LNCaP clone FGC (cell line): Measurements from ENCODE around the gene TBX2.

Source experiments
- DNase-seq: peaks from one replicate; pipeline ENCODE4 v3.0.0-alpha.2; 2011; ENCODE audit warnings: low read depth
- H3K4me3 ChIP-seq: 2 replicates; pipeline ENCODE4 v1.5.1; 2011; ENCODE audit warnings: mild to moderate bottlenecking, low read depth, low read length, control low read depth
- TF ChIP-seq, protein P1 (sequence below): IDR thresholded peaks from 2 replicates; pipeline ENCODE4 v1.5.1; 2012; ENCODE audit warnings: mild to moderate bottlenecking; ENCODE audit not compliant: control insufficient read depth, insufficient read depth; ENCODE audit errors: extremely low read depth

Gene TBX2

DNA sequence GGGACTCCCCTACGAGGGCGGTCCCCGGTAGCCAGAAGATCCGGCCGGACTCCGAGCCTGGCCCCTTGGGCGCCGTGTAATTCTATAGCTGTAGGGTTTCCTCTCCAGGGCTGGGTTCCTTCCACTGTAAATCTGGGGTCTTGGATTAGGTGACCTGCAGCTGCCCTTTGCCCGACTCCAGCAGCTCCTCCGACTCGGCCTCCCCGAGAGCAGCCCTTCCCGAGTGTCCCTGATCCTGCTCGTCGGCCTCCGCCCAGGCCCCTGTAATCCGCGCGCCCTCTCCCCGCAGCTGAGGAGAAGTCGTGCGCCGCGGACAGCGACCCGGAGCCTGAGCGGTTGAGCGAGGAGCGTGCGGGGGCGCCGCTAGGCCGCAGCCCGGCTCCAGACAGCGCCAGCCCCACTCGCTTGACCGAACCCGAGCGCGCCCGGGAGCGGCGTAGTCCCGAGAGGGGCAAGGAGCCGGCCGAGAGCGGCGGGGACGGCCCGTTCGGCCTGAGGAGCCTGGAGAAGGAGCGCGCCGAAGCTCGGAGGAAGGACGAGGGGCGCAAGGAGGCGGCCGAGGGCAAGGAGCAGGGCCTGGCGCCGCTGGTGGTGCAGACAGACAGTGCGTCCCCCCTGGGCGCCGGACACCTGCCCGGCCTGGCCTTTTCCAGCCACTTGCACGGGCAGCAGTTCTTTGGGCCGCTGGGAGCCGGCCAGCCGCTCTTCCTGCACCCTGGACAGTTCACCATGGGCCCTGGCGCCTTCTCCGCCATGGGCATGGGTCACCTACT lies 5.5 kb downstream of the TBX2 start:
- no peak overlapping the region for H3K4me3 ChIP-seq
- TF ChIP-seq, protein P1, sequence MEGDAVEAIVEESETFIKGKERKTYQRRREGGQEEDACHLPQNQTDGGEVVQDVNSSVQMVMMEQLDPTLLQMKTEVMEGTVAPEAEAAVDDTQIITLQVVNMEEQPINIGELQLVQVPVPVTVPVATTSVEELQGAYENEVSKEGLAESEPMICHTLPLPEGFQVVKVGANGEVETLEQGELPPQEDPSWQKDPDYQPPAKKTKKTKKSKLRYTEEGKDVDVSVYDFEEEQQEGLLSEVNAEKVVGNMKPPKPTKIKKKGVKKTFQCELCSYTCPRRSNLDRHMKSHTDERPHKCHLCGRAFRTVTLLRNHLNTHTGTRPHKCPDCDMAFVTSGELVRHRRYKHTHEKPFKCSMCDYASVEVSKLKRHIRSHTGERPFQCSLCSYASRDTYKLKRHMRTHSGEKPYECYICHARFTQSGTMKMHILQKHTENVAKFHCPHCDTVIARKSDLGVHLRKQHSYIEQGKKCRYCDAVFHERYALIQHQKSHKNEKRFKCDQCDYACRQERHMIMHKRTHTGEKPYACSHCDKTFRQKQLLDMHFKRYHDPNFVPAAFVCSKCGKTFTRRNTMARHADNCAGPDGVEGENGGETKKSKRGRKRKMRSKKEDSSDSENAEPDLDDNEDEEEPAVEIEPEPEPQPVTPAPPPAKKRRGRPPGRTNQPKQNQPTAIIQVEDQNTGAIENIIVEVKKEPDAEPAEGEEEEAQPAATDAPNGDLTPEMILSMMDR = no peak
- no peak for DNase-seq

DNA sequence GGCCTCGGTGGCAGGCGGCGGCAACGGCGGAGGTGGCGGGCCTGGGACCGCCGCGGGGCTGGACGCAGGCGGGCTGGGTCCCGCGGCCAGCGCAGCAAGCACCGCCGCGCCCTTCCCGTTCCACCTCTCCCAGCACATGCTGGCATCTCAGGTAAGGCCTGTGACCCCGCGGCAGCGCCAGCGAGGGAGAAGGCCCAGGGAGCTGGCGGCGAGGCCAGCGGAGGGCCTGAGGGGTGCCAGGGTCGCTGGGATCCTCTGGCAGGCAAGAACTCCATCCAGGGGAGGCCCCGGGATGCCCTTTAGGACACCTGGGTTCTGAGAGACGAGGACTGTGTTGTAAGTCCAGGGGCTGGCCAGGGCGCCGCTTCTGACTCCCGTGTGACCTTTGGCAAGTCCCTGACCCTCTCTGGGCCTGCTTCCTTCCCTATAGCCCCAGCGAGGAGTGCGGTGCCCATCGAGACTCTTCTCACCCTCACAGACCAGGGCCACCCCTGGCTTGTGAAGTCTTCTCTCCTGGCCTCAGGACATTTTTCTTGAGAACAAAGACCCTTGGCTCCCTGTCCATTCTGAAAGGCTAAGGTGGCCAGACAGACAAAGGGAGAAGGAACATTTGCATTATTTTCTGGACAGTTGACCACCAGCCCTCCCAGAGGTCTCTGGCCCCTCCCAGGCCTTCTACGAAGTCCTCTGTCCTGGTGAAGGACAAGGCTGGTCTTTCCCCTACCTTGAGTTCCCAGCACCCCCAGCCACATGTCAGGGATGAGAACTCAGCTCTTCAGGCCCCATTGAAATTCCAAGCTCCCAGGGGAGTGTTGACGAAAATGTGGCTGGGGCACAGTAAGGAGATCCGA lies 6.3 kb downstream of the TBX2 start:
- no peak overlapping the region for H3K4me3 ChIP-seq
- TF ChIP-seq, protein P1 = no peak

DNA sequence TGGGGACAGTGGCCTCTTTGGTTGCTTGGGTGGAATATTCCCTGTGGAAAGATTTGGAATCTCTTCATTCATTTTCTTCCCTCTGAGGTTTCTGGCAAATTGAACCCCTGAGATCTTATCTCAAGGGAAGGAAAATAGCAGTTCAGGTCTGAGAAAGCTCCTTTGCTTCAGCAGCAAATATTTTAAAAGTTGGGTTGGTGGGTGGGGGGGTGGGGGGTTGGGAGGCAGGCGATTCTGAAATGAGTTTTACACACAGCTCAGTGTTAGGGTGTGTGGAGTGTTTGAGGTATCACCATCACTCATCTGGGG lies 6.8 kb downstream of the TBX2 start:
- no peak overlapping the region for H3K4me3 ChIP-seq
- TF ChIP-seq, protein P1 = no peak
- no peak for DNase-seq

More for the DNA sequence above, 6.3 kb downstream of the TBX2 start:
- no peak for DNase-seq

DNA sequence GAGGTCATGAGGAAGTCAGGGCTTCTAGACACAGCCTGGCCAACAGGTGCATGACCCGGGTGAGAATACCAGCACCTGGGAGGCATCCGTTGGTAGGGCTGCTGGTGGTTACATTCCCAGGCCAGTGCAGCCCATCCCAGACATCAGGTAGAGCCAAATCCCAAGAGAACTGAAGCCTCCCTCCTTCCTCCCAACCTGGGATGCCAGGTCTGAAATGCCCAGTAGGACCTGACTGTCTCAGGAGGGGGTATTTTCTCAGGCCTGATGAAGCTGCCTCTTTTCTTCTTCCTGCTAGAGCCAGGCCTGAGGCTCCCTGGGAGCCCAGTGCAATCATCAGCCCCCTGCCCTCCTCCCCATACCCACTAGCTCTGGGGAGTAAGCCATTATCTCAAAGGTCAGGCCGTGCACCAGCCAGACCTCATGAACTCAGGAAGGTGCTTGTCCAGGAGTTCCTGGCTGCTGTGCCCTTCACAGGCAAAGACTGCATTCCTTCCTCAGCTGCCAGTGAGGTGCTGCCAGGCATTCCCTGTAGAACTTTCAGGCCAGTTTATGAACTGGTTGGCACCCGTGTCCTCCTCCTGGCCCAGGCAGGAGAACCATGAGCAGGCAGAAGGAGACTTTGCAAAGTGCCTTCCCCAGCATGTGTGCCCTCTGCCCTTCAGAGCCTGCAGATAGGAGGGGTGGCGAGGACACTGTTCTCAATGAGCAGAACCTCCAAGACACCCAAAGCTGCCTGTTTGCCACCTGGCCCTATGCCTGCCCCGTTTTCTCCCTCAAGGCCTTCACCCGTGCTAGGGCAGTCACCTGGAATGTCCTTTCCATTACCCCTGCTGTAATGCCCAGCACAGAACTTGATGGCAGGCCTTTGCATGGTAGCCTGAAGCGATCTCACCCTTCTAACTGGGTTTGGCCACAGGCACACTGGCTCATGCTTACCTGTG lies 7.6 kb downstream of the TBX2 start:
- no peak for DNase-seq
- no peak overlapping the region for H3K4me3 ChIP-seq
- TF ChIP-seq, protein P1 = no peak

DNA sequence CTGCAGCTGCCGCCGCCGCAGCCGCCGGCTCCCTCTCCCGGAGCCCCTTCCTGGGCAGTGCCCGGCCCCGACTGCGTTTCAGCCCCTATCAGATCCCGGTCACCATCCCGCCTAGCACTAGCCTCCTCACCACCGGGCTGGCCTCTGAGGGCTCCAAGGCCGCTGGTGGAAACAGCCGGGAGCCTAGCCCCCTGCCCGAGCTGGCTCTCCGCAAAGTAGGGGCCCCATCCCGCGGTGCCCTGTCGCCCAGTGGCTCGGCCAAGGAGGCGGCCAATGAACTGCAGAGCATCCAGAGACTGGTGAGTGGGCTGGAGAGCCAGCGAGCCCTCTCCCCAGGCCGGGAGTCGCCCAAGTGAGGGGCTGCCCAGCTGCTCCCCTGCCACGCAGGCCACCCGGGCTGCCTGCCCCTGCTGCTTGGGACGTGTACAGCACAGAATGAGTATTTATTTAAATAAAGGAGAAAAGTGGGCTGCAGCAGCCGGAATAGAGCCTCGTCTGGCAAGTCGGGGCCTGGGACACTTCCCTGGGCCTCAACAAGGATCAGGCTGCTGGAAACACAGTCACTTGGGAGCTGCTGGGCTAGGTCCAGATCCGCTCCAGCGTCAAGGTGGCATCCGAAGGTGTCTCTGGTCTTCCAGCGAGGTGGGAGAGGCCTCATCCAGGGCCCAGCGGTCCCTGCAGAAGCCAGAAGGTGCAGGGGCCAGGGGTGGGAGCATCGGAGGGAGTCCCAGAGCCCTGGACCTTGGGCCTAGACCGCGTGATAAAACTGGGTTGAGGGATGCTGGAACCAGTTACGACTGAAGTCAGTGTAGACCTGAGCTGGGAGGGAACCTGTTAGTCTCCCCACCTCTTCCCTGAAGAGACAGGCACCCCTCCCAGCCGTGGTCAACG lies 8.8 kb downstream of the TBX2 start:
- DNase-seq = no peak
- TF ChIP-seq, protein P1 = no peak
- H3K4me3 ChIP-seq = no peak overlapping the region
